ENCODE results near the gene IL17RE.

GRCh38 chr3:9911863-9912262, 9.2 kb downstream of the IL17RE start:
- TF ChIP-seq EP300 (conservative IDR thresholded peaks at IDR 0.05; ENCODE audit: poor library complexity, severe bottlenecking) (no peak), CTCF (IDR thresholded peaks at IDR 0.05; ENCODE audit: poor library complexity, severe bottlenecking) (no peak), SMC3 (conservative IDR thresholded peaks at IDR 0.05; ENCODE audit: poor library complexity) (no peak), EZH2 (IDR thresholded peaks at IDR 0.05; ENCODE audit: borderline replicate concordance, insufficient read depth, low read length, poor library complexity, severe bottlenecking) (no peak)

All from neural cell (in vitro differentiated cells).